ENCODE measurements around the gene CAV3. TPM values are rescaled to one million over a fixed set of nuclear protein-coding genes. Genes with fewer than 3 reads are reported as not detected.

The CAV3 gene
- polyA plus RNA-seq, 3 donors = not detected

DNA sequence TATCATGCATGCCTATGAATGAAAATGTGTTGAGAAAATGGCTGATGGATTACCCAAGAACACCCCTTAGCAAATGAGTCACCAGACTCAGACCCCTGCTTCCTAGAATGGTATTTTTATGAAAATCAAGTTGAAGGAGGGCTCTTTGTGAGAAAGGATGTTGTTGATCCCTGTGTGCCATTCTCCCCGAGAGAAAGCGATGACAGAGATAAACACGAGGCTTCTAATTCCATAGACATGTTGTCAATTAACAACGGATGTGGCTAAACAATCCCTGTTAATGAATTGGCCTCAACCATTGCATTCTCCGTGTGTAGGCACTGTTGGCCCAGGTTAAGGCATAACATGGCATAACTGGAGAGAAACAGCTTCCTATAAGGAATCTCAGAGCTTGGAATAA is 41.6 kb downstream of the CAV3 start:
- intact Hi-C loops (cut with micrococcal nuclease) = no loop called here
- no peaks in the 10 kb centered on the region for H3K79me2 ChIP-seq (ENCODE audit: insufficient read depth, low read length)
- no peak overlapping the region for H3K27ac Mint-ChIP-seq
- no peak for DNase-seq
- no peak overlapping the region for H3K27ac ChIP-seq (ENCODE audit: low read depth in 1 of 2, low read length in 2 of 2)
- H3K4me1 Mint-ChIP-seq = peaks cover under 1% of the 10 kb centered on the region
- H3K27me3 Mint-ChIP-seq (ENCODE audit: low read depth in 3 of 3) = peaks cover 9 to 15% (median 10%) of the 10 kb centered on the region in 3 donors
- H3K36me3 Mint-ChIP-seq = no peaks in the 10 kb centered on the region
- no peaks in the 10 kb centered on the region for H3K9me3 ChIP-seq (replicated peaks in 1 of 2; ENCODE audit: control insufficient read depth in 1 of 2, insufficient read depth in 1 of 2, low read length in 2 of 2)
- peaks cover 8 to 10% of the 10 kb centered on the region in 2 donors for H3K27me3 ChIP-seq (ENCODE audit: control insufficient read depth in 2 of 2, insufficient read depth in 2 of 2, low read length in 2 of 2)
- TF ChIP-seq, protein P1, sequence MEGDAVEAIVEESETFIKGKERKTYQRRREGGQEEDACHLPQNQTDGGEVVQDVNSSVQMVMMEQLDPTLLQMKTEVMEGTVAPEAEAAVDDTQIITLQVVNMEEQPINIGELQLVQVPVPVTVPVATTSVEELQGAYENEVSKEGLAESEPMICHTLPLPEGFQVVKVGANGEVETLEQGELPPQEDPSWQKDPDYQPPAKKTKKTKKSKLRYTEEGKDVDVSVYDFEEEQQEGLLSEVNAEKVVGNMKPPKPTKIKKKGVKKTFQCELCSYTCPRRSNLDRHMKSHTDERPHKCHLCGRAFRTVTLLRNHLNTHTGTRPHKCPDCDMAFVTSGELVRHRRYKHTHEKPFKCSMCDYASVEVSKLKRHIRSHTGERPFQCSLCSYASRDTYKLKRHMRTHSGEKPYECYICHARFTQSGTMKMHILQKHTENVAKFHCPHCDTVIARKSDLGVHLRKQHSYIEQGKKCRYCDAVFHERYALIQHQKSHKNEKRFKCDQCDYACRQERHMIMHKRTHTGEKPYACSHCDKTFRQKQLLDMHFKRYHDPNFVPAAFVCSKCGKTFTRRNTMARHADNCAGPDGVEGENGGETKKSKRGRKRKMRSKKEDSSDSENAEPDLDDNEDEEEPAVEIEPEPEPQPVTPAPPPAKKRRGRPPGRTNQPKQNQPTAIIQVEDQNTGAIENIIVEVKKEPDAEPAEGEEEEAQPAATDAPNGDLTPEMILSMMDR (IDR thresholded peaks at IDR 0.05) = no peak
- no peak overlapping the region for H3K4me2 ChIP-seq (replicated peaks; ENCODE audit: extremely low read depth, low read length, poor library complexity, severe bottlenecking)
- no peaks in the 10 kb centered on the region for H3K36me3 ChIP-seq (replicated peaks in 1 of 2; ENCODE audit: control insufficient read depth in 1 of 2, insufficient read depth in 2 of 2, low read length in 2 of 2)
- no peaks in the 10 kb centered on the region for H4K20me1 ChIP-seq (ENCODE audit: insufficient read depth, low read length)
- 100% methylated on average over 5 of the region's 5 CpGs for WGBS (ENCODE audit: insufficient coverage)
- H2AFZ ChIP-seq (ENCODE audit: insufficient read depth, low read depth, low read length, poor library complexity, severe bottlenecking) = no peak overlapping the region
- no peaks in the 10 kb centered on the region for H3K9me3 Mint-ChIP-seq
- no peak overlapping the region for H3K9ac ChIP-seq (ENCODE audit: insufficient read depth, low read length, poor library complexity, severe bottlenecking)
- no peak overlapping the region for H3K4me3 ChIP-seq (replicated peaks in 1 of 3; ENCODE audit: low read depth in 2 of 3, low read length in 3 of 3)
- H3K4me3 Mint-ChIP-seq = no peak overlapping the region
- no peaks in the 10 kb centered on the region for H3K4me1 ChIP-seq (ENCODE audit: control insufficient read depth in 1 of 2, insufficient read depth in 2 of 2, low read length in 2 of 2)

GRCh38 chr3:8775602-8776001 is 42.0 kb downstream of the CAV3 start:
- Histone ChIP-seq H3K4me1 (ENCODE audit: control insufficient read depth in 1 of 2, insufficient read depth in 2 of 2, low read length in 2 of 2) (no peaks in the 10 kb centered on the region), H3K27ac (ENCODE audit: low read depth in 1 of 2, low read length in 2 of 2) (no peak overlapping the region), H3K79me2 (ENCODE audit: insufficient read depth, low read length) (no peaks in the 10 kb centered on the region), H2AFZ (ENCODE audit: insufficient read depth, low read depth, low read length, poor library complexity, severe bottlenecking) (no peak overlapping the region), H3K27me3 (ENCODE audit: control insufficient read depth in 2 of 2, insufficient read depth in 2 of 2, low read length in 2 of 2) (peaks cover 4 to 6% of the 10 kb centered on the region in 2 donors), H4K20me1 (ENCODE audit: insufficient read depth, low read length) (no peaks in the 10 kb centered on the region), H3K9me3 (replicated peaks in 1 of 2; ENCODE audit: control insufficient read depth in 1 of 2, insufficient read depth in 1 of 2, low read length in 2 of 2) (no peaks in the 10 kb centered on the region), H3K9ac (ENCODE audit: insufficient read depth, low read length, poor library complexity, severe bottlenecking) (no peak overlapping the region), H3K4me2 (replicated peaks; ENCODE audit: extremely low read depth, low read length, poor library complexity, severe bottlenecking) (no peak overlapping the region), H3K36me3 (replicated peaks in 1 of 2; ENCODE audit: control insufficient read depth in 1 of 2, insufficient read depth in 2 of 2, low read length in 2 of 2) (no peaks in the 10 kb centered on the region), H3K4me3 (replicated peaks in 1 of 3; ENCODE audit: low read depth in 2 of 3, low read length in 3 of 3) (no peak overlapping the region)
- H3K9me3 Mint-ChIP-seq = no peaks in the 10 kb centered on the region
- peaks cover 3% of the 10 kb centered on the region for H3K4me1 Mint-ChIP-seq
- no peaks in the 10 kb centered on the region for H3K36me3 Mint-ChIP-seq
- intact Hi-C loops (cut with micrococcal nuclease) = no loop called here
- TF ChIP-seq, protein P1 (IDR thresholded peaks at IDR 0.05) = no peak
- no peak overlapping the region for H3K4me3 Mint-ChIP-seq
- H3K27me3 Mint-ChIP-seq (ENCODE audit: low read depth in 3 of 3) = peaks cover 5 to 10% (median 8%) of the 10 kb centered on the region in 3 donors
- DNase-seq = no peak
- 84% methylated on average over 6 of the region's 6 CpGs for WGBS (ENCODE audit: insufficient coverage)
- H3K27ac Mint-ChIP-seq = no peak overlapping the region

Measured in CD14-positive monocyte (primary cell).